AG09319 (cell line): ENCODE results near the gene EML6.
A peak's percentile ranks its signal among the peaks of the same experiment; 100 is the strongest.

Experiments
- DNase-seq: peaks from one replicate; pipeline ENCODE4 v3.0.0-alpha.2; 2010; ENCODE audit warnings: low read depth; ENCODE audit errors: extremely low read depth
- CTCF ChIP-seq: IDR thresholded peaks from 2 replicates; pipeline ENCODE4 v1.5.1; 2011; ENCODE audit warnings: low read depth, mild to moderate bottlenecking, inconsistent platforms, low read length, moderate library complexity

EML6 gene

GRCh38 chr2:54945391-54946219 lies 222.1 kb downstream of the EML6 start:
- DNase-seq, result peak; percentile 29
- no peak for TF ChIP-seq CTCF

- TF ChIP-seq CTCF, result no peak
- no peak for DNase-seq
Observed at GRCh38 chr2:54946220-54946805, 222.9 kb downstream of the EML6 start.

- no peak for DNase-seq
- no peak for TF ChIP-seq CTCF
Observed at GRCh38 chr2:54947136-54947535, 223.7 kb downstream of the EML6 start.

GRCh38 chr2:54947646-54948045 lies 224.2 kb downstream of the EML6 start:
- TF ChIP-seq CTCF, result no peak
- DNase-seq, result no peak

- no peak for TF ChIP-seq CTCF
- DNase-seq, result no peak
Observed at GRCh38 chr2:54948120-54948519, 224.7 kb downstream of the EML6 start.

- no peak for TF ChIP-seq CTCF
- no peak for DNase-seq
Observed at GRCh38 chr2:54949431-54949830, 226.0 kb downstream of the EML6 start.

GRCh38 chr2:54950811-54951210 lies 227.3 kb downstream of the EML6 start:
- no peak for DNase-seq
- TF ChIP-seq CTCF, result no peak
